Keratinocyte (primary cell): ENCODE measurements around the gene KLF5.
A peak's percentile ranks its signal among the peaks of the same experiment; 100 is the strongest.

Experiments
- EZH2 ChIP-seq: IDR thresholded peaks from one replicate; pipeline ENCODE4 v1.6.1; 2012; ENCODE audit warnings: inconsistent platforms, mild to moderate bottlenecking, low read length, moderate library complexity
- TF ChIP-seq, protein P1 (sequence below), 3 experiments: IDR thresholded peaks in 1 of 3; conservative IDR thresholded peaks in 1 of 3; optimal IDR thresholded peaks in 1 of 3; 2 replicates in 2 of 3; 3 replicates in 1 of 3; pipeline versions ENCODE3 to v1.5.1; 2011; ENCODE audit warnings: low read length in 3 of 3, mild to moderate bottlenecking in 3 of 3, moderate library complexity in 2 of 3, control low read depth in 1 of 3, inconsistent platforms in 1 of 3; ENCODE audit not compliant: insufficient read depth in 2 of 3; ENCODE audit errors: extremely low read depth in 1 of 3

DNA sequence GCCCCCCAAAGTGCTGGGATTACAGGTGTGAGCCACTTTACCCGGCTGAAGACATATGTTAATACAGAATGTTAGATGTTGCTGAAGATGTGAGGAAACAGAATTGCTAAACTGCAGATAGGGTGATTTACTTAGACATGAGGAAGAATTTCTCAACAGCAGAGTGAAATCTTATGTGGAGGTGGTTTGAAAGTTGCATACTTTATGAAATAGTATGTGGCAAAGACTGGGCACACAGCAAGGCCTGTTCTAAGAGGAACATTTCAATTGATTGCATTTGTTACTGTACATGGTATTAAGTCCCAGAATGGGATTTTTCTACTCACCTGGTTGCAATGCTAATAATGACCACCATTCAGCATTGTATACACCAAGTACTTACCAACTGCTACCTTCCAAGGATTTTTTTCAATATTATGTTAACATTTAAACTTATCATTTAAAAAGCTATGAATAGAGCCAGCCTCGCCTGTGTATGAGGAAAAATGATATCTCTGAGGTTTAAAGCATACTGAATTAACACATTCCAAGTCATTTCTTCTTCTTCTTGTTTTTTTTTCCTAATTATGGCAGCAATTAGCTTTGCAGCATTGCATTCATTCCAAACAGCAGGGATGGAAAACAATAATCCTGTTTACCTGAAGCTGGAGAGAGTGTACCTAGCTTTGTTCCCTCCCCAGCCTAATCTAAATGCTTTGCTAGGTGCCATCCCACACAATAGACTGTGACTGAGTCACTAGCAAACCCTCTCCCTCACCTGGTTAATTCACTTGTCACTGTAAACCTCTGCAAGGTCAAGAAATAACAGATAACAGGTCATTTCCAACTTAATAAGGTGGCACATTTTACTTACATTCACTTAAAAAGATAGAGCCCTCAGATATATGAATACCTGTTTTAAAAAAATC is 19.4 kb upstream of the KLF5 start:
- TF ChIP-seq EZH2: no peak
- TF ChIP-seq, protein P1, sequence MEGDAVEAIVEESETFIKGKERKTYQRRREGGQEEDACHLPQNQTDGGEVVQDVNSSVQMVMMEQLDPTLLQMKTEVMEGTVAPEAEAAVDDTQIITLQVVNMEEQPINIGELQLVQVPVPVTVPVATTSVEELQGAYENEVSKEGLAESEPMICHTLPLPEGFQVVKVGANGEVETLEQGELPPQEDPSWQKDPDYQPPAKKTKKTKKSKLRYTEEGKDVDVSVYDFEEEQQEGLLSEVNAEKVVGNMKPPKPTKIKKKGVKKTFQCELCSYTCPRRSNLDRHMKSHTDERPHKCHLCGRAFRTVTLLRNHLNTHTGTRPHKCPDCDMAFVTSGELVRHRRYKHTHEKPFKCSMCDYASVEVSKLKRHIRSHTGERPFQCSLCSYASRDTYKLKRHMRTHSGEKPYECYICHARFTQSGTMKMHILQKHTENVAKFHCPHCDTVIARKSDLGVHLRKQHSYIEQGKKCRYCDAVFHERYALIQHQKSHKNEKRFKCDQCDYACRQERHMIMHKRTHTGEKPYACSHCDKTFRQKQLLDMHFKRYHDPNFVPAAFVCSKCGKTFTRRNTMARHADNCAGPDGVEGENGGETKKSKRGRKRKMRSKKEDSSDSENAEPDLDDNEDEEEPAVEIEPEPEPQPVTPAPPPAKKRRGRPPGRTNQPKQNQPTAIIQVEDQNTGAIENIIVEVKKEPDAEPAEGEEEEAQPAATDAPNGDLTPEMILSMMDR (optimal IDR thresholded peaks at IDR 0.05 in 1 of 3, IDR thresholded peaks at IDR 0.05 in 1 of 3, conservative IDR thresholded peaks at IDR 0.05 in 1 of 3; ENCODE audit: extremely low read depth in 1 of 3, insufficient read depth in 2 of 3, low read length in 3 of 3): peak in 1 of 3 experiments; percentile 11
